TTC549 (cell line): ENCODE data around the gene GUCA1C.

Source experiments
- FAIRE-seq: peaks from 2 replicates; lab custom pipeline; 2012; peaks lifted over from hg19 to GRCh38; lab: Jason Lieb, UNC

GUCA1C gene

DNA sequence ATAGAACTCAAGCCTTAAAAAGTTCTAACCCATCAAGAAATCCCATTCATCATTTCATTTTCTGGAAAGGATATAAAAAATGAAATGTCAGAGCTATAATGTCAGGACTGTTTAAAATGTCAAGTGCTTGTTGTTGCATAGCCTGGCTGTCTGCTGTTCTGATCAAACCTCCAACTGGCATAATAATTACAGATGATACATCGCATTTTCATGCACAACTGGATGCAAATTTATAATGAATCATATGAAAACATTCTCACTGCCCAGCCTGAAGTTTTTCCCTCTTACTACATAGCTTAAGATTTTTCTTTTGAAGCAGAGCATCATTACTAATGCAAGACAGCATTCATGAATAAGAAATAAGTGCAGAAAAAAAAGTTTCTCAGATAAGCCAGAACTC lies 46.5 kb downstream of the GUCA1C start:
- FAIRE-seq, result no peak

DNA sequence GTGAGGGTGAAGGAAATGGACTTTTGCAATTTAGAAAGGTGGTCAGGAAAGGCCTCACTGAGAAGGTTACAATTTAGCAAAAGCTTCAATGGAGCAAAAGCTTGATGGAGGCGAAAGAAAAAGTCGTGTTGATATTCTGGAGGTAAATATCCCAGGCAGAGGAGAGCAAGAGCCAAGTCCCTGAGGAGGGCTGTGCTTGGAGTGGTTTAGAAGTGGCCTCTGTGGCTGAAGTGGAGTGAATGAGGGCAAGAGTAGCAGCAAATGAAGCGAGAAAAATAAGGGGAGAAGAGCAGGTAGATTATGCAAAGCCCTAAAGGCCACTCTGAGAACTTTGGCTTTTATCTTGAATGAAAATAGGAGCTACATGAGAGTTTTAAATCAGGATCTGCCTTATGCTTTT lies 54.1 kb downstream of the GUCA1C start:
- FAIRE-seq, result no peak

GRCh38 chr3:108897883-108898282 lies 55.8 kb downstream of the GUCA1C start:
- FAIRE-seq, result no peak

DNA sequence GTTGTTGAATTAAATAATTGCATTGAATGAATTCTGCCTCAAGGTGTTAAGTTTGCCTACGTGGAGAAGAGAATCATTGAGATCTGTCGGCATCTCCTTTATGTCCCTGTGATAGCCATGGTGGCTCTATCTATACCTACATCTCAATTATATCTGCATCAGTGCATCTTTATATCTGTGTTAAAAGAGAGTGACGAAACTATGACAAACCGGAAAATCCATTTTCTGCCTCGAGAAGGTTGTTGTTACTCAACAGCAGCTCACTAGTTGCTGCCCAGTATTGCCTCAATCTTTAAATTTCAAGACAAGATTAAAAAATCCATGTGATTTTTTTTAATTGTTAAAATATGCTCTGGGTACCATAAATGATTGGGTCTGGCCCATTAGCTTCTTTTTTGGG lies 58.7 kb downstream of the GUCA1C start:
- FAIRE-seq, result no peak

- no peak for FAIRE-seq
Observed at GRCh38 chr3:108891833-108892232, 61.8 kb downstream of the GUCA1C start.

- FAIRE-seq, result no peak
Observed at GRCh38 chr3:108887777-108888176, 65.9 kb downstream of the GUCA1C start.

GRCh38 chr3:108887121-108887520 lies 66.6 kb downstream of the GUCA1C start:
- no peak for FAIRE-seq

GRCh38 chr3:108883373-108883772 lies 70.3 kb downstream of the GUCA1C start:
- no peak for FAIRE-seq

- no peak for FAIRE-seq
Observed at GRCh38 chr3:108882762-108883161, 70.9 kb downstream of the GUCA1C start.

DNA sequence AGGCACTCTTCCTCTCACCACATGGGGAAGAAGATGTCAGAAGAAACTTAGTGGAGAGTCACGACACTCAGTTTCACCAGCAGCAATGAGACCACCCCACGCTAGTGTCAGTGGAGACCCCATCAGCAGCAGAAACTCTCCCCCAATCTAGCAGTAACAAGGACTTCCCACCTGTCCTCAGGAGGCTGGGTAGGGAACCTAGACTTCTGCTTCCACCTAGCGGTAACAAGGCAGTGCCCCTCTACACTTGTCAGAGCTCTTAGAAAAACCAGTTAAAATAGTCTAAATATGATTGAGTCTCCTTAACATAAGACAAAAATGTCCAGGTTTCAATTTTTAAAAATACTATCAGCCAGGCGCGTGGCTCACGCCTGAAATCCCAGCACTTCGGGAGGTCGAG lies 73.8 kb downstream of the GUCA1C start:
- no peak for FAIRE-seq

DNA sequence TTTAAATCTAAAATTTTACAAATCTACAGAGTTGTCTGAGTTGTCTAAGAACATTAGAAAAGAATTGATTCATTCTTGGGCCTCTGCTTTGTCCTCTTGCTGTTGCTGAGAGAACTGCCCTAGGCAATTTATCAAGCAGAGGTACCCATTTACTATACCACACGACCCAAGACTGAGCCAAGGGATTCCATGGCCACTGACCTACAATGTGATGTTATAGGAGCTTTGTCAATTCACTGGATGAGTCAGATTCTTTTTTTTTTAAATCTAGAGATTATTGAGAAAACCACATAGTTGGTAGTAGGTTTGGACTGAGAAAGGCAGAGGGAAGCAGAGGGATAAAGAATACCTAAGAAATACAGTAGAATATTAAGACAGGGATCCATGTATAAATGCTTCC lies 75.8 kb downstream of the GUCA1C start:
- FAIRE-seq, result no peak

DNA sequence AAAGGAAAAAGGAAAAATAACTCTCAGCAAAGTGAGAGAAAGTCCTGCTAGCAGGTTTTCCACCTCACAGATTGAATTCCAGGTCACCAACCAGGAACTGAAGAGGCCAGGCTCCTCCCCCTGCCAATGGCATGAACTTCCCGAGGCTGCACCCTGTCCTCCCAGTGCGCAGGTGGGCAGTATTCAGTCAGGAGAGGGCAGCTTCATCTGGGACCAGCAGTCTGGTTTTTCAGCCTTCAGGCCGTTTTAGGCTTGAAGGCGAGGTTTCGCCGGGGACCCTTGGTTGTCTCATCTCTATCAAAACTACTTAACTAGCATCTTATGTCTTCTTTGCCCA lies 89.9 kb downstream of the GUCA1C start:
- FAIRE-seq, result no peak

DNA sequence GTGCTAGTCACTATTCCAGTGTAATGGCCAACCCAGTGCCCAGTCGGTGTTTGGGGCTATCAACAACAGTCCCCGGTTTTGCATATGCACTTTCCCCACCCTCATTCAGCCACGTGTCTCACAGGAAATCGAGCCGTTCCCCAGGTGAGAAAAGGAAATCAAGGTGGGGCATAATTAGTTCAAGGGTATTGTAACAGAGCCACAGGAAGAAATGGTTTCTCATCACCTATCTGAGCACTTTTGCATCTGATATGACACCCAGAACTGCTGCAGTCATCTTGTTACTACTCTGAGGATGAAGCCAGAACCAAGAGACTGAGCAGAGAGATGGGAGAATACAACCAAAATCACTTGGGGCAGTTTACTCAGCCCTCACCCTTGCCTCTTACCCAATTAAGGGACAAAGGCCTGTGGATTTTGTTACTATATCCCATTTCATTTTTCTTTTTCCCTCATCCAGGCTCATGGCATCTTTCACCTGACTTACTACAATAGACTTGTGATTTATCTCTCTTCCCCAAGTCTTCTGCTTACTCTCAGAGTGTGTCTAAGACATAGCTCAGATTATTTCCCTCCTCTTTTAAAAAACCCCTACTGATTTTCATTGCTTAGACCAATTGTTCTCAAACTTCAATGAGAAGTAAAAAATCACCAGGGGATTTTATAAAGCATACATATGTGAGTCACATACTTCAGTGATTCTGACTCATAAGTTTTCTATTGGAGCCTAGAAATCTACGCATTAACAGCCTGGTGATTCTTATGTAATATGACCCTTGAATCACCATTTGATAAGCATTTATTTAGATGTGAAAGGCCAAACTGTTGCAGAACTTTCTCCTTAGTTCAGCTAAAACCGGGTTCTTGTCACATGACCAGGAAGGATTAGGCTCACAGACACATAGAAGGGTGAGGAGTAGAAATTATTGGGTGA lies 90.5 kb downstream of the GUCA1C start:
- FAIRE-seq, result no peak

DNA sequence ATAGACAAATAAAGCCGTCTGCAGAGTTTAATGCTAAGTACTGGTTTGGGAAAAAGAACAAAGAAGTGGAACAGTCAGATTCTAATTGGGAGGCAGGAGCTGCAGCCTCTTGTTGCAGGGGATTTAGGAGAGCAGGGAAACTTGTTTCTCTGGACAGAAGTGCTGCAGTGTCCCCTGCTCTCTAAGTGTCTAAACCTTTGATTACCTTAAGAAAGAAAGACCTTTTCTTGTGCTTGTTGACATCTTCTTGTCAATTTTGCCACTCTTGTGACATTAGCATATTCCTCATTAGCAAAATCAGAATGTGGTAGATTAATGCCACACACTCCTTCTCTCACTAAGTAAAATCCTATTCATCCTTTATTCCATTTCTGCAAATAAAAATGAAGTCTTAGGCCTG lies 92.3 kb downstream of the GUCA1C start:
- no peak for FAIRE-seq
